NCI-H510A (cell line): Measurements from ENCODE around the gene AK5.
A peak's percentile ranks its signal among the peaks of the same experiment; 100 is the strongest.
"Not testable (repeated sequence)": the region's sequence is repeated elsewhere in the genome, so short reads cannot be mapped to it uniquely, and the experiment has no call there.

Experiments
- DNase-seq: peaks from one replicate; lab custom pipeline; 2025; lab: John Stamatoyannopoulos, UW

AK5 gene

GRCh38 chr1:77506771-77507170, 225.0 kb downstream of the AK5 start:
- DNase-seq, result no peak

DNA sequence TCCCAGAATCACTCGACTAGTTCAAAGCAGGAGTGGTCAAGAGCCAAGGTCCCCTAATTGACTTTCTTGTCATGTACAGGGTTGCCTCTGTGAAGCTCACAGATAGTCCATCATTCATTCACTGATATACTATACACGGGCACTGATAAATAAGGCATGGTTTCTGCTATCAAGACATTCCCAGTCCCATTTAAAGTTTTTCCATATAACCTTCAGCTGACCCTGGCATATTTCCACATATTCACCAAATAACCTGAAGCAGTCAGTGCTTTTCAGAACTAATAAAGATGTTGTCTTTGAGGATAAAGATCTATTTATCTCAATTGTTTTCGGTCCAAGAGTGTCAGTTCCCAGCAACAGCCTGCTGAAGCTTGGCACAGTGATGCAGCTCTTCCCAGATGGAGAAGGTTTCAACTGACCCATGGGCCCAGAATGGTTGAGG, 227.3 kb downstream of the AK5 start:
- DNase-seq, result no peak

- DNase-seq, result no peak
Measured at GRCh38 chr1:77509898-77510297, 228.1 kb downstream of the AK5 start.

- no peak for DNase-seq
Measured at GRCh38 chr1:77511440-77511840, 229.6 kb downstream of the AK5 start.

DNA sequence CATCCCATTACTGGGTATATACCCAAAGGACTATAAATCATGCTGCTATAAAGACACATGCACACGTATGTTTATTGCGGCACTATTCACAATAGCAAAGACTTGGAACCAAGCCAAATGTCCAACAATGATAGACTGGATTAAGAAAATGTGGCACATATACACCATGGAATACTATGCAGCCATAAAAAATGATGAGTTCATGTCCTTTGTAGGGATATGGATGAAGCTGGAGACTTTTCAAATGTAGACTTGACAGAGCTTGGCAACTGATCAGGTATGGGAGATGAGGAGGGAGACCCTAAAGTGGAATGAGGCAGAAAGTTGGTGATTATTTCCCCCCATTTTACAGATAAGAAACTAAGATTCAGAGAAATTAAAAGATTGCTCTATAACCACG, 230.8 kb downstream of the AK5 start:
- DNase-seq, result not testable (repeated sequence)

GRCh38 chr1:77513839-77514763, 232.3 kb downstream of the AK5 start:
- no peak for DNase-seq

- DNase-seq, result no peak
Measured at GRCh38 chr1:77514921-77515776, 233.3 kb downstream of the AK5 start.

DNA sequence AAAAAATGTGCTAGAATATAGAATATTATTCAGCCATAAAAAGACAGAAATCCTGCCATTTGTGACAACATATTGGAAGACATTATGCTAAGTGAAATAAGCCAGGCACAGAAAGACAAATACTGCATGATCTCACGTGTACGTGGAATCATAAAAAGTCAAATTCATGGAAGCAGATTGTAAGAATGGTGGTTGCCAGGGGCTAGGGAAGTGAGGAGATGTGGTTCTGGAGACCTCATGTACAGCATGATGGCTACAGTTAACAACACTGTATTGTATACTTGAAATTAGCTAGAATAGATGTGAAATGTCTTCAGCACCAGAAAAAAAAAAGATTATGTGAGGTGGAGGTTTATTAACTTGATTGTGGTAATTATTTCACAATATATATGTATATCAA, 234.3 kb downstream of the AK5 start:
- no peak for DNase-seq

GRCh38 chr1:77524038-77524437, 242.2 kb downstream of the AK5 start:
- DNase-seq, result no peak

DNA sequence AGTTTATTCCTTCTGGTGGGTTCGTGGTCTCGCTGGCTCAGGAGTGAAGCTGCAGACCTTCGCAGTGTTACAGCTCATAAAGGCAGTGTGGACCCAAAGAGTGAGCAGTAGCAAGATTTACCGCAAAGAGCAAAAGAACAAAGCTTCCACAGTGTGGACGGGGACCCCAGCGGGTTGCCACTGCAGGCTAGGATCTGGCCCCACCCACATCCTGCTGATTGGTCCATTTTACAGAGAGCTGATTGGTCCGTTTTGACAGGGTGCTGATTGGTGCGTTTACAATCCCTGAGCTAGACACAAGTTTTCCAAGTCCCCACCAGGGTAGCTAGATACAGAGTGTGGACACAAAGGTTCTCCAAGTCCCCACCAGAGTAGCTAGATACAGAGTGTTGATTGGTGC, 249.3 kb downstream of the AK5 start:
- not testable (repeated sequence) for DNase-seq

GRCh38 chr1:77531596-77532280, 249.9 kb downstream of the AK5 start:
- DNase-seq, result not testable (repeated sequence)

- DNase-seq, result no peak
Measured at GRCh38 chr1:77532641-77533040, 250.8 kb downstream of the AK5 start.

DNA sequence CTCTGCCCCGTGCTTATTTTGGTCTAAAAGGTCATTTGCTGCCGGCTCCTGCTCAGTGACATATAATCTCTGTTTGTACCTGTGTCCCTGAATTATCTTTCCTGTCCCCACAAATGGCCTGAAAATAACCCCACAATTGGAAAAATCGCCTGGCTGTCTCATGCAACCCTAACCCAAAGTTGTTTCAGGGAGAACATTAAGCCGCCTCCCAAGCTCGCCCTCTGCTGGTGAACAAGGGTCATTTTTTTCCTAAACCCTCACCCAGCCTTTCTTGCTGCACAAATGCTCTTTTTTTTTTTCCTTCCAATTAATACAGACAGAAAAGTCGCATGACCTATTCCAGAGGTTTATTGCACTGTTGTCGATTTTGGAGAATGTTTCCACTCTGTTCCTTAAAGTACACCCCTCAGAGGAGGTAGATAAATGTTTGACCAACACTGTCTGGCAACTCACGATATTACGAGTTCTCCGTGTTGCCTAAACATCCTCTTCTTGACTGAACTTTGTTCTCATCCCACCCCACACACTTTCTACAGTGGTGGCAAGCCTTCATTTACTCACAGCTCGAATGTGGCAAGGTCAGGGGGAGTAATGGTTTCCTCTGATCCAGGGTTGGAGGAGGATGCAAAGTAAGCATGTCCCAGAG, 252.0 kb downstream of the AK5 start:
- DNase-seq, result peak; percentile 14

- DNase-seq, result no peak
Measured at GRCh38 chr1:77534456-77534855, 252.6 kb downstream of the AK5 start.

- DNase-seq, result no peak
Measured at GRCh38 chr1:77536813-77537212, 255.0 kb downstream of the AK5 start.

DNA sequence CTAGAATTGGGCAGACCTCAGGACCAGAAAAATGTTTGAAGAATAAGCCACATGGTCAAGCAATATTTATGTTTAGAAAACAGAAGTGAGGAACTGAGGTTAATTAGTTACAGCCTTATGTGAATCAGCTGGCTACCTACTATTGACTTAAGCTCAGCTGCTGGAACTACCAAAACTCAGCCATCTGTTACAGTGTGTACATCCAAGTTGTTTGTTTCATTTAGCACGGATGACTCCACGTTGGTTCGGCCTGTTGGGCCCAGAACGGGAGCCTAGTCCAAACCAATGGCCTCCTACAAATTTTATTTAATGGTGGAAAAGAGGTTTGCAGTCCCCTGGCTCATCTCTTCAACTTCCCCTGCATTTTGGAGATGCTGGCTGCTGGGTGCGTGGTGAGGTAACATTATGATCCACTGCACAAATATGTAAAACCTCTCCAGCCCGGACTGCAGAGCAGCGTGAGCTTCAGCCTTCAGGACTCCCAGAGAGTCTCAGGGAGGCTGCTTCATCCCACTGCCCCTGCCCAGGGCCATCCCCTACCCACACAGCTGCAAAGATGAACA, 257.2 kb downstream of the AK5 start:
- peak; percentile 31 for DNase-seq

DNA sequence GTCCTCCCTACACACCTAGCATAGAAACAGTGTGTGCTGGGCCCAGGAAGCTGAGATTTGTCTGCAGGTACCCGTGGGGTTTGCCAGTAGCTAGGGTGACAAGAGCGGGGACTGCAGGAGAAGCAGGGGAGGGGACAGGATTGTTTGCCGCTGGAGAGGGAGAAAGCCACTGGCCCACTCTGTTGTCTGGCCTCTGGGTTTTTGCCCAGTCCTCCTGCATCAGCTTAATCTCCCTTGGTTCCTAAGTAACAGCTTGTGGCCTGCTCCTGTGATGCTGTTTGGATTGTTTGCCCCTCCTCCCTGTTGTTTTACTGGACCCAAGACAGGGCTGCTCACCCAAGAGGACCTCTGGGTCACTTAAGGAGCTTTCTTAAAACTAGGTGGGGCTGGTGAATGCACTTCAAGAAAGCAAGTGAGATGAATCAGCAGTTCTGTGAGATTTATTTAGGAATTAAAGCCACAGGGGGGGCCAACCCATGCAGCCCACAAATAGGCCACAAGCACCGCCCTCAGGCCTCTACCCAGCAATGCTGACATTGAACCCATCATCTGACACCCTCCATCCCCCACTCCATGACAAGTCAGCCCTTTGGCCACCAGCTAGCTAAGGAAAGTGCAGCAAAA, 257.8 kb downstream of the AK5 start:
- DNase-seq, result peak; percentile 10

DNA sequence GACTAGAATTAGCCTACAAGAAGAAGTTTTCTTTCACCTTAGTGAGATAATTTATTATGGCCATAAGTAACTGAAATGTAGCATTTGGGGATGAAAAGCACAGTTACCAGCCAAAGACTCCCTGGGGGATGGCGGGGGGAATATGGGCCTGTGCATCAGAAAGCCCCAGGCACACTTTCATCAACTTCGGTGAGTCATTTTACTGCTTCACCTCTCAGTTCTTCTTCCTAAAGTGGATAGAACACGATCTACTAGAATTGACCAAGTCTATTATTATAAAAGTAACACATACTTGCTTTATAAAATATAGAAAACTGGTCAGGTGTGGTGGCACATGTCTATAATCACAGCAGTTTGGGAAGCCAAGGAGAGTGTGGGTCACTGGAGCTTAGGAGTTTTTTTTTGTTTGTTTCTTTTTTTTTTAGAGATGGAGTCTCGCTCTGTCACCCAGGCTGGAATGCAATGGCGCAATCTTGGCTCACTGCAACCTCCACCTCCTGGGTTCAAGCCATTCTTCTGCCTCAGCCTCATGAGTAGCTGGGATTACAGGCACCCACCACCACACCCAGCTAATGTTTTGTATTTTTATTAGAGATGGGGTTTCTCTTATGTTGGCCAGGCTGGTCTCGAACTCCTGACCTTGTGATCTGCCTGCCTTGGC, 258.8 kb downstream of the AK5 start:
- DNase-seq, result no peak

GRCh38 chr1:77541162-77541545, 259.3 kb downstream of the AK5 start:
- no peak for DNase-seq

DNA sequence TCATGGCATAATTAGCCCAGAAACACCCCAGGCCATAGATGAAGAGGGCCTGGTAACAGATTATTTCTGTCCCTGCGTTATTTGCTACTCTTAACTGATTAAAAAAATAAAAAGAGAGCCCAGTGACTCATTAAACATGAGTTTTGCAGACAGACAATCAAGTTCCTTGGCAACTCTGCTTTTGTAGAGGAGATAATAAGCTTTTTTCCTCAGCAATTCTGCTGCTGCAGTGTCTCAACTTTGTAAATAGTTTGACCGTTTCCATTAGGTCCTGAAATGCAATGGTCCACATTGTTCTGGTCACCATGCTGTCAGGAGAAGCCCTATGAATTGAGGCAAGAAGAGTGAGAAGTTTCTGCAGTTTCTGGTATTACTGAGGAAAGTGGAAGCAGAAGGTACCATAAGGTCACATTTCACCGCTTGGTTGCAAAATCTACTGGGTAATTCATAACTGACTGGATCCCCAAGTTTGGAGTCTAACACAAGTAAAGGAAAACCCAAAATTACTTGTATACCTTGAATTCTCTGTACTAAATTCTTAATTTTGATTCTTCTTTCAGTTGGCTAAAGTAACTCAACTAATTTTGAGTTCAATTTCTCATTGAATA, 261.1 kb downstream of the AK5 start:
- no peak for DNase-seq
